OCI-LY7 (cell line): ENCODE data around the gene ITGB2.

ENCODE experiments used
- EZH2phosphoT487 ChIP-seq: fragments of 200-600 bp; sonication (generic); IDR thresholded peaks from 2 replicates; pipeline ENCODE4 v1.6.1; 2018; ENCODE audit warnings: low read depth, borderline replicate concordance, mild to moderate bottlenecking, mixed run types, antibody characterized with exemption, low read length, moderate library complexity, mixed read lengths
- TF ChIP-seq, protein P1 (sequence below): fragments of 200-600 bp; sonication (generic); conservative IDR thresholded peaks from 2 replicates; pipeline ENCODE4 v1.5.1; 2014; ENCODE audit warnings: mild to moderate bottlenecking, antibody characterized with exemption, low read length, moderate library complexity, mixed read lengths

DNA sequence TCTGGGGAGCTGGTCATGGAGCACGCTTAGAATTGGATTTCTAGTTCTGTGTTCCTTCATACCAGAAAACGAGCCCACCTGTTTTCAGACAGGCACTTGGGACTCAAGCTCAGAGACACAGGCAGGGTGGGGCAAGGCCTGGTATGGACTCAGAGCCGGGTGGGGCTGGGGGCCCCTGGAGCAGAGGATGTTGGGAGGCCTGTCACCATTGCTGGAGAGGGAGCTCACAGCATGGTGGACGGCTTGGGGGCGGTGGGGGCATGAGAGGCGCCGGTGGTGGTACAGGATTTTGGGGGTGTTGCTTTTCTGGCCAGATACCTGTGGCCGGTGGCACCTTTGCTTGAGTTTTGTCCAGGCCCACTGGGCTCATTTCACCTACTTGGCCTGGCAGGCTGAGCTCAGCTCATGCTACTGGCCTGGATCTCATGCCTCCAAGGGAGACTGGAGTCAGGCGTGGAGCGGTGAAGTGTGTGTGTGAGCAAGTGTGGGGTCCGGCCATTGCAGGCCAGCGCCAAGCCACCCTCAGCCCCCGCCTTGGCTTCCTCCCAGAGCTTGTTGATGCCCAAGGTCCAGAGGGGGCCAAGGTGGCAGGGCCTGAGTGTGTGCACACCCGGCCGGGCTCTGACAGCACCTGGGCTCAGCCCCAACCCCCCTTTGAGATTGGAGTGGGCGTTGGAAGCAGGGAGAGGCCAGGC lies 27.9 kb upstream of the ITGB2 start:
- TF ChIP-seq, protein P1, sequence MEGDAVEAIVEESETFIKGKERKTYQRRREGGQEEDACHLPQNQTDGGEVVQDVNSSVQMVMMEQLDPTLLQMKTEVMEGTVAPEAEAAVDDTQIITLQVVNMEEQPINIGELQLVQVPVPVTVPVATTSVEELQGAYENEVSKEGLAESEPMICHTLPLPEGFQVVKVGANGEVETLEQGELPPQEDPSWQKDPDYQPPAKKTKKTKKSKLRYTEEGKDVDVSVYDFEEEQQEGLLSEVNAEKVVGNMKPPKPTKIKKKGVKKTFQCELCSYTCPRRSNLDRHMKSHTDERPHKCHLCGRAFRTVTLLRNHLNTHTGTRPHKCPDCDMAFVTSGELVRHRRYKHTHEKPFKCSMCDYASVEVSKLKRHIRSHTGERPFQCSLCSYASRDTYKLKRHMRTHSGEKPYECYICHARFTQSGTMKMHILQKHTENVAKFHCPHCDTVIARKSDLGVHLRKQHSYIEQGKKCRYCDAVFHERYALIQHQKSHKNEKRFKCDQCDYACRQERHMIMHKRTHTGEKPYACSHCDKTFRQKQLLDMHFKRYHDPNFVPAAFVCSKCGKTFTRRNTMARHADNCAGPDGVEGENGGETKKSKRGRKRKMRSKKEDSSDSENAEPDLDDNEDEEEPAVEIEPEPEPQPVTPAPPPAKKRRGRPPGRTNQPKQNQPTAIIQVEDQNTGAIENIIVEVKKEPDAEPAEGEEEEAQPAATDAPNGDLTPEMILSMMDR: no peak
- TF ChIP-seq EZH2phosphoT487: no peak
